GM12878 (cell line): ENCODE results near the gene SLC4A3. TPM values are rescaled to one million over a fixed set of nuclear protein-coding genes. Genes with fewer than 3 reads are reported as not detected.

ENCODE experiments used
- ATAC-seq: fragments of 200-7000 bp; cut with Tn5 transposase; 3 replicates; pipeline ENCODE4 v1.9.1; 2020; ENCODE audit warnings: mild to moderate bottlenecking, moderate library complexity
- Bru-seq: library from RNA; stranded (reverse); fragments of 400-500 nt; gene quantifications from one replicate; lab custom pipeline; 2021; lab: Mats Ljungman, UMichigan
- BruChase-seq, 2 experiments: library from RNA; stranded (reverse); fragments of 400-500 nt; gene quantifications; one replicate each; lab custom pipeline; 2021; lab: Mats Ljungman, UMichigan
- BruUV-seq: library from RNA; stranded (reverse); fragments of 400-500 nt; replicated peaks from 2 replicates; lab custom pipeline; 2021; lab: Mats Ljungman, UMichigan
- CTCF ChIA-PET: fragments of 300-600 bp; sonication (Branson Sonifier 250); formaldehyde crosslinking; extraction: SDS; loops from one replicate; lab custom pipeline; 2021; ENCODE audit warnings: inconsistent platforms; lab: Yijun Ruan, JAX
- POLR2A ChIA-PET: fragments of 350-600 bp; formaldehyde crosslinking; extraction: SDS; loops from one replicate; lab custom pipeline; 2021; ENCODE audit warnings: inconsistent platforms; lab: Charles Lee
- RAD21 ChIA-PET: fragments of 300-600 bp; sonication (Branson Sonifier 250); formaldehyde crosslinking; loops from one replicate; lab custom pipeline; 2023; ENCODE audit warnings: antibody characterized with exemption; ENCODE audit not compliant: unreplicated experiment; lab: Charles Lee
- SMC1A ChIA-PET: fragments of 300-600 bp; sonication (Branson Sonifier 250); formaldehyde crosslinking; loops from one replicate; lab custom pipeline; 2023; ENCODE audit not compliant: unreplicated experiment, uncharacterized antibody; lab: Charles Lee
- DNase-seq: peaks from one replicate; pipeline ENCODE4 v3.0.0-alpha.2; 2011; ENCODE audit warnings: low read depth, low spot score
- FAIRE-seq: peaks from 3 replicates; lab custom pipeline; 2011; peaks lifted over from hg19 to GRCh38; lab: Jason Lieb, UNC
- H2AFZ ChIP-seq: 2 replicates; pipeline ENCODE4 v1.6.0; 2011; ENCODE audit warnings: low read depth, low read length, control low read depth; ENCODE audit not compliant: control insufficient read depth
- H3K27ac ChIP-seq: 2 replicates; pipeline ENCODE4 v1.5.1; 2011; ENCODE audit warnings: control low read depth; ENCODE audit not compliant: control insufficient read depth, insufficient read depth
- H3K27me3 ChIP-seq, 2 experiments: replicated peaks in 1 of 2; 2 replicates each; pipeline versions ENCODE4 v1.6.0 to v1.6.1; 2011; ENCODE audit warnings: low read length in 1 of 2; ENCODE audit not compliant: control insufficient read depth in 2 of 2, insufficient read depth in 2 of 2
- H3K36me3 ChIP-seq, 2 experiments: 2 replicates each; pipeline ENCODE4 v1.5.1; 2011; ENCODE audit warnings: low read length in 1 of 2; ENCODE audit not compliant: control insufficient read depth in 2 of 2, insufficient read depth in 2 of 2
- H3K4me1 ChIP-seq: 2 replicates; pipeline ENCODE4 v1.6.1; 2011; ENCODE audit warnings: mild to moderate bottlenecking, low read length, moderate library complexity, mixed read lengths; ENCODE audit not compliant: control insufficient read depth, insufficient read depth
- H3K4me2 ChIP-seq: 2 replicates; pipeline ENCODE4 v1.6.0; 2011; ENCODE audit warnings: control low read depth; ENCODE audit not compliant: control insufficient read depth, insufficient read depth
- H3K4me3 ChIP-seq: fragments of 200-600 bp; sonication (generic); 2 replicates; pipeline ENCODE4 v1.5.1; 2016
- H3K79me2 ChIP-seq: 2 replicates; pipeline ENCODE4 v1.6.0; 2011; ENCODE audit warnings: low read length; ENCODE audit not compliant: control insufficient read depth, insufficient read depth
- H3K9ac ChIP-seq: 2 replicates; pipeline ENCODE4 v1.8.0; 2011; ENCODE audit warnings: low read length, control low read depth, mixed read lengths; ENCODE audit not compliant: control insufficient read depth, insufficient read depth
- H3K9me3 ChIP-seq: replicated peaks from 3 replicates; pipeline ENCODE4 v1.5.1; 2011; ENCODE audit warnings: mild to moderate bottlenecking, low read length; ENCODE audit not compliant: control insufficient read depth, insufficient read depth
- H4K20me1 ChIP-seq: 2 replicates; pipeline ENCODE4 v1.6.0; 2011; ENCODE audit not compliant: control insufficient read depth, insufficient read depth
- BHLHE40 ChIP-seq, 2 experiments: fragments of 450-650 bp in 1 of 2; IDR thresholded peaks; 2 replicates each; pipeline ENCODE4 v1.6.1; 2011 to 2017; ENCODE audit warnings: low read depth in 2 of 2, borderline replicate concordance in 1 of 2, improper control_type of control experiment in 1 of 2, low read length in 1 of 2, mild to moderate bottlenecking in 1 of 2
- SUZ12 ChIP-seq: fragments of 200-600 bp; sonication (generic); IDR thresholded peaks from one replicate; pipeline ENCODE4 v1.6.1; 2018; ENCODE audit warnings: antibody characterized with exemption, mild to moderate bottlenecking; ENCODE audit not compliant: unreplicated experiment
- WGBS: methylation state at CpG from one replicate; pipeline ENCODE4 v1.1.6; 2016; ENCODE audit warnings: low lambda C conversion rate; ENCODE audit not compliant: insufficient replicate concordance, insufficient coverage; ENCODE audit errors: missing lambda C conversion rate; 5-methylcytosine and 5-hydroxymethylcytosine counted together
- in situ Hi-C: fragments of 300-500 bp; cut with MboI; formaldehyde crosslinking; loops from 9 replicates; pipeline ENCODE4 v1.14.3; 2018; ENCODE audit warnings: mixed read lengths
- intact Hi-C: fragments of 100-400 bp; cut with micrococcal nuclease; formaldehyde crosslinking; loops from one replicate; pipeline ENCODE4 v1.14.2; 2022; ENCODE audit not compliant: unreplicated experiment
- long read RNA-seq, 2 experiments: library from polyadenylated mRNA; unstranded; transcript quantifications; one replicate each; pipeline ENCODE4 v2.0.0, GENCODE V29; 2019 to 2020
- polyA minus RNA-seq, 3 experiments: library from RNA; depleted of rRNA, polyadenylated mRNA; stranded (reverse); fragments of >200 nt; gene quantifications; 2 replicates each; pipeline ENCODE4 v1.2.3, GENCODE V29; 2011
- polyA plus RNA-seq, 11 experiments: library from polyadenylated mRNA; depleted of rRNA in 4 of 11; unstranded in 6 of 11; stranded (reverse) in 5 of 11; fragments of >200 nt; fragmentation: Nextera tagmentation in 4 of 11; fragmentation: Illumina TruSeq in 1 of 11; extraction: Ambion mirVana in 4 of 11; extraction: Trizol in 1 of 11; gene quantifications; 1 replicate in 1 of 11; 2 replicates in 10 of 11; pipeline versions ENCODE4 v1.2.1 to v1.2.3, GENCODE V29; 2011 to 2016; ENCODE audit warnings: inconsistent platforms in 2 of 11, missing spikeins in 2 of 11, low read depth in 1 of 11
- total RNA-seq, 4 experiments: library from RNA; depleted of rRNA in 3 of 4; stranded (reverse); fragments of >200 nt in 3 of 4; fragmentation: Illumina TruSeq in 1 of 4; extraction: Trizol in 1 of 4; gene quantifications; 2 replicates each; pipeline versions ENCODE4 v1.2.1 to v1.2.3, GENCODE V29; 2013 to 2021

The SLC4A3 gene, protein sequence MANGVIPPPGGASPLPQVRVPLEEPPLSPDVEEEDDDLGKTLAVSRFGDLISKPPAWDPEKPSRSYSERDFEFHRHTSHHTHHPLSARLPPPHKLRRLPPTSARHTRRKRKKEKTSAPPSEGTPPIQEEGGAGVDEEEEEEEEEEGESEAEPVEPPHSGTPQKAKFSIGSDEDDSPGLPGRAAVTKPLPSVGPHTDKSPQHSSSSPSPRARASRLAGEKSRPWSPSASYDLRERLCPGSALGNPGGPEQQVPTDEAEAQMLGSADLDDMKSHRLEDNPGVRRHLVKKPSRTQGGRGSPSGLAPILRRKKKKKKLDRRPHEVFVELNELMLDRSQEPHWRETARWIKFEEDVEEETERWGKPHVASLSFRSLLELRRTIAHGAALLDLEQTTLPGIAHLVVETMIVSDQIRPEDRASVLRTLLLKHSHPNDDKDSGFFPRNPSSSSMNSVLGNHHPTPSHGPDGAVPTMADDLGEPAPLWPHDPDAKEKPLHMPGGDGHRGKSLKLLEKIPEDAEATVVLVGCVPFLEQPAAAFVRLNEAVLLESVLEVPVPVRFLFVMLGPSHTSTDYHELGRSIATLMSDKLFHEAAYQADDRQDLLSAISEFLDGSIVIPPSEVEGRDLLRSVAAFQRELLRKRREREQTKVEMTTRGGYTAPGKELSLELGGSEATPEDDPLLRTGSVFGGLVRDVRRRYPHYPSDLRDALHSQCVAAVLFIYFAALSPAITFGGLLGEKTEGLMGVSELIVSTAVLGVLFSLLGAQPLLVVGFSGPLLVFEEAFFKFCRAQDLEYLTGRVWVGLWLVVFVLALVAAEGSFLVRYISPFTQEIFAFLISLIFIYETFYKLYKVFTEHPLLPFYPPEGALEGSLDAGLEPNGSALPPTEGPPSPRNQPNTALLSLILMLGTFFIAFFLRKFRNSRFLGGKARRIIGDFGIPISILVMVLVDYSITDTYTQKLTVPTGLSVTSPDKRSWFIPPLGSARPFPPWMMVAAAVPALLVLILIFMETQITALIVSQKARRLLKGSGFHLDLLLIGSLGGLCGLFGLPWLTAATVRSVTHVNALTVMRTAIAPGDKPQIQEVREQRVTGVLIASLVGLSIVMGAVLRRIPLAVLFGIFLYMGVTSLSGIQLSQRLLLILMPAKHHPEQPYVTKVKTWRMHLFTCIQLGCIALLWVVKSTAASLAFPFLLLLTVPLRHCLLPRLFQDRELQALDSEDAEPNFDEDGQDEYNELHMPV
- total RNA-seq (2013; cell fraction: nucleolus; rRNA removed) = not detected in 2 replicates
- total RNA-seq (2014; rRNA removed) (not detected in 2 replicates), total RNA-seq (2014; rRNA removed; fragmentation: Illumina TruSeq; extraction: Trizol) (not detected in 2 replicates), total RNA-seq (2021) (0.05 TPM in 1 of 2 replicates, not detected in the other), polyA plus RNA-seq (2011; rRNA removed) (0.05 TPM in 1 of 2 replicates, not detected in the other), polyA plus RNA-seq (2014; fragmentation: Illumina TruSeq; extraction: Trizol) (not detected in 2 replicates), polyA plus RNA-seq (2014; fragmentation: Nextera tagmentation; extraction: Ambion mirVana) (not detected), polyA plus RNA-seq (2014; rRNA removed) (not detected in 2 replicates), polyA plus RNA-seq (2016; fragmentation: Nextera tagmentation; extraction: Ambion mirVana) (under 1 TPM in 1 of 2 experiments, not detected in 1; 0.08 TPM), polyA minus RNA-seq (2011; rRNA and poly(A)+ RNA removed) (0.15 TPM in 1 of 2 replicates, not detected in the other), Bru-seq, nascent RNA (not detected), BruChase-seq, experiment 1, labeled RNA remaining after a 6-hour chase (percentile 6 among the genes with signal in this experiment), BruChase-seq, experiment 2, labeled RNA remaining after a 2-hour chase (percentile 10 among the genes with signal in this experiment)
- polyA plus RNA-seq (2011; ENCODE audit: low read depth) = not detected
- polyA plus RNA-seq (2011; cell fraction: cytosol; rRNA removed) = 0.12 and 0.13 TPM in 2 replicates
- polyA plus RNA-seq (2011; cell fraction: nucleus; rRNA removed) = 0.12 and 0.21 TPM in 2 replicates
- not detected in 2 replicates for polyA plus RNA-seq (2012)
- polyA minus RNA-seq (2011; cell fraction: cytosol; rRNA and poly(A)+ RNA removed) = not detected in 2 replicates
- polyA minus RNA-seq (2011; cell fraction: nucleus; rRNA and poly(A)+ RNA removed) = not detected in 2 replicates
- long read RNA-seq, experiment 1 = 0 reads
- long read RNA-seq, experiment 2 = 0 reads

DNA sequence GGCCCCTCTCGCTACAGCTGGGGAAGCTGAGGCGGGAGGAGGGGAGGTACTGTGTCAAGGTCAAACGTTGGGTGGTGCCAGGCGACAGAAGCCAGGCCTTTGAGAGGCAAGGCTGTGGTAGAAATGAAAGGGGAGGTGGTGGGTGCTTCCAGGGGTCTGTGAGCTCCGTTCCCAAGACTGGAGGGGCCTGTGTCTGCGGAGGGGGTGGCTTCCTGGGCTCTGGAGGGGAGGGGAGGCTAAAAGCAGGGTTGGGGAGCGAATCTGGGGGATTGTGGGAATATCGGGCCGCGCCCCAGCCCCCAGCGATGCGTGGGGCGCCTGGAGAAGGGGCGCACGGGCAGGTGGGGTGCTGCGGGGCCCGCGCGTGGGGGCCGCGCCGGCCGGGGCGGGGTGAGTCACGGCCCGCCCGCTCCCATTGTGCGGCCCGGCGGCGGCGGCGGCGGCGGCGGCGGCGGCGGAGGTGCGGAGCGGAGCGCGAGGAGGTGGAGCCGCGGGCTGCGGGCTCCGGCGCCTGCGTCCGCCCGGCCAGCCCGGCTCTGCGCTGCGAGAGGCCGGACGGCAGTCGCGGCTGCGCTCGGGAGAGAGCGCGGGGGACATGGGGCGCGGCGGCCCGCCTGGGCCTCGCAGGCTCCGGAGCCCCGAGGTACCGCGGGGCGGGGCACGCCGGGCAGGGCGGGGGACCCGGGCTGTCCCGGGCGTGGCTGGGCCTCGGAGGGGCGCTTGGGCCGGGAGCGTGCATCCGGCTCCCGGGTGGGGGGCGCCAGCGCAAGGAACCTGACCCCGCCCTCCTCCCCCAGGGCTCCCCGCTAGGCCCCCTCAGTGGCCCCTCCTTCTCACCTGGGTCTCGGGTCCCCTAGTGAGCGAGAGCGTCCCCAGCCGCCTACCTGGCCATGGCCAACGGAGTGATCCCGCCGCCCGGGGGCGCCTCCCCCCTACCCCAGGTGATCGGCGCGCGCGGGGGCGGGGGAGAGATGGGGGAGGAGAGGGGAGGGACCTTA is at the start of gene SLC4A3:
Gene SLC4A3 (plus strand): TSS at position 528 of the 998 bp plus-strand sequence. CDS start 363 bp downstream, at position 891.
- no peak within 1 kb of the TSS for H3K27ac ChIP-seq
- no peak within 1 kb of the TSS; the same call in 1 of the 2 replicates for H2AFZ ChIP-seq
- in situ Hi-C loops (no loop called here), intact Hi-C loops (no loop called here)
- H4K20me1 ChIP-seq = no peaks in the 10 kb centered on the region; the same call in 1 of the 2 replicates
- H3K4me2 ChIP-seq = peak within 1 kb of the TSS; percentile 33; the same call in 1 of the 2 replicates
- no peaks in the 10 kb centered on the region for H3K36me3 ChIP-seq
- H3K79me2 ChIP-seq = no peaks in the 10 kb centered on the region
- H3K4me3 ChIP-seq = no peak within 1 kb of the TSS
- ChIA-PET SMC1A (no interaction called here), RAD21 (no interaction called here), POLR2A (no interaction called here), CTCF (no interaction called here)
- TF ChIP-seq SUZ12 = peak; percentile 46
- no peak for TF ChIP-seq BHLHE40 (IDR thresholded peaks at IDR 0.05; ENCODE audit: borderline replicate concordance in 1 of 2, low read depth in 2 of 2, low read length in 1 of 2)
- DNase-seq = no peak
- no peak for FAIRE-seq
- ATAC-seq = peak; percentile 34
- no peaks in the 10 kb centered on the region for H3K4me1 ChIP-seq
- 22% methylated on average over 20 of the region's 103 CpGs for WGBS
- H3K9ac ChIP-seq = no peak within 1 kb of the TSS
- H3K27me3 ChIP-seq = peaks cover 4 to 6% of the 10 kb centered on the region in 2 experiments
- H3K9me3 ChIP-seq = no peaks in the 10 kb centered on the region; the same call in 2 of the 3 replicates
- BruUV-seq = no TSS peak
